ENCODE measurements around the gene TOP3B. TPM values are rescaled to one million over a fixed set of nuclear protein-coding genes. Genes with fewer than 3 reads are reported as not detected.
A peak's percentile ranks its signal among the peaks of the same experiment; 100 is the strongest.

The TOP3B gene
- total and polyA plus RNA-seq, 9 of the 15 experiments (the other 6 are each of a cell fraction or from before 2014, with no cell fraction given): 3.0 to 188 (median 112) TPM

DNA sequence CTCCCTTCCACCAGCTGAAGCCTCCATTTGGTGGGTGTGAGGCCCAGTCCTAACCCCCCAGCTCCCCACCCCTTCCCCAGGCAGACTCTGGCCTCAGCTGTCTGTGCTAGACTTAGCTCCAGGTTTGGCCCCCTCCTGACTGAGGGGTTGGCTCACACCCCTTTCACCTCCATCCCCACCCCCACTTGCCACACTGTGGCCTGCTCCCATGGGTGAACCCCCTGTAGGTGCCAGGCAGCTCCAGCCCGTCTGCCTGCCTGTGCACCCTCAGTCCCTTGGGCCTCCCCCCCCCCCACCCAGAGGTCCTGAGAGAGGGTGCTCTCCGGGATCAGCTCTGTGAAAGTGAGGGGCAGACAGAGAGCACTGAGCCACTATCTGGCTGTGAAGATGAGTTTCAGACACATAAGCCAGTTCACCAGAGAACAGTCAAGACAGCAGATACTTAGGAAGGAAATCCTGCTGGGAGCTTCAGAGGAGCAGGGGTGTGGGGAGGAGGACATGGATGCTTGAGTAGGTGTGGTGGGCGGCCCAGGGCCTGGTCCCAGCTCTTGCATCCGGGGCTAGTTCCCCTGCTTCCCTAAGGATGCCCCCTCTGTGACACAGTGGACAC is 66.2 kb downstream of the TOP3B start (continued):
- no peak for TF ChIP-seq UBTF (IDR thresholded peaks at IDR 0.05; ENCODE audit: borderline replicate concordance in 1 of 2, low read depth in 2 of 2, low read length in 2 of 2)
- TF ChIP-seq ZNF263 (CRISPR knock-in tag; IDR thresholded peaks at IDR 0.05; ENCODE audit: borderline replicate concordance): no peak
- TF ChIP-seq ZNF12 (CRISPR knock-in tag; IDR thresholded peaks at IDR 0.05): no peak
- no peak for TF ChIP-seq SP2 (IDR thresholded peaks at IDR 0.05; ENCODE audit: extremely low read depth, low read depth, low read length, poor library complexity, severe bottlenecking)
- TF ChIP-seq TEAD4 (IDR thresholded peaks at IDR 0.05; ENCODE audit: low read length): no peak
- TF ChIP-seq TEAD4 (CRISPR knock-in tag; IDR thresholded peaks at IDR 0.05; ENCODE audit: borderline replicate concordance): no peak; the same call in 1 of the 2 replicates
- no peak for TF ChIP-seq BRCA1 (IDR thresholded peaks at IDR 0.05)
- TF ChIP-seq BRCA1 (CRISPR knock-in tag; IDR thresholded peaks at IDR 0.05): peak; percentile 90; the same call in 1 of the 2 replicates
- TF ChIP-seq, protein P1, sequence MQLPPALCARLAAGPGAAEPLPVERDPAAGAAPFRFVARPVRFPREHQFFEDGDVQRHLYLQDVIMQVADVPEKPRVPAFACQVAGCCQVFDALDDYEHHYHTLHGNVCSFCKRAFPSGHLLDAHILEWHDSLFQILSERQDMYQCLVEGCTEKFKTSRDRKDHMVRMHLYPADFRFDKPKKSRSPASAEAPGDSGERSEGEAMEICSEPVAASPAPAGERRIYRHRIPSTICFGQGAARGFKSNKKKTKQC (CRISPR knock-in tag; IDR thresholded peaks at IDR 0.05): peak; percentile 15; the same call in 1 of the 2 replicates
- 0 out of 2 replicates have a peak, but pooled peaks have one; percentile 37 for TF ChIP-seq TCF7 (IDR thresholded peaks at IDR 0.05; ENCODE audit: borderline replicate concordance)
- TF ChIP-seq, protein P2, sequence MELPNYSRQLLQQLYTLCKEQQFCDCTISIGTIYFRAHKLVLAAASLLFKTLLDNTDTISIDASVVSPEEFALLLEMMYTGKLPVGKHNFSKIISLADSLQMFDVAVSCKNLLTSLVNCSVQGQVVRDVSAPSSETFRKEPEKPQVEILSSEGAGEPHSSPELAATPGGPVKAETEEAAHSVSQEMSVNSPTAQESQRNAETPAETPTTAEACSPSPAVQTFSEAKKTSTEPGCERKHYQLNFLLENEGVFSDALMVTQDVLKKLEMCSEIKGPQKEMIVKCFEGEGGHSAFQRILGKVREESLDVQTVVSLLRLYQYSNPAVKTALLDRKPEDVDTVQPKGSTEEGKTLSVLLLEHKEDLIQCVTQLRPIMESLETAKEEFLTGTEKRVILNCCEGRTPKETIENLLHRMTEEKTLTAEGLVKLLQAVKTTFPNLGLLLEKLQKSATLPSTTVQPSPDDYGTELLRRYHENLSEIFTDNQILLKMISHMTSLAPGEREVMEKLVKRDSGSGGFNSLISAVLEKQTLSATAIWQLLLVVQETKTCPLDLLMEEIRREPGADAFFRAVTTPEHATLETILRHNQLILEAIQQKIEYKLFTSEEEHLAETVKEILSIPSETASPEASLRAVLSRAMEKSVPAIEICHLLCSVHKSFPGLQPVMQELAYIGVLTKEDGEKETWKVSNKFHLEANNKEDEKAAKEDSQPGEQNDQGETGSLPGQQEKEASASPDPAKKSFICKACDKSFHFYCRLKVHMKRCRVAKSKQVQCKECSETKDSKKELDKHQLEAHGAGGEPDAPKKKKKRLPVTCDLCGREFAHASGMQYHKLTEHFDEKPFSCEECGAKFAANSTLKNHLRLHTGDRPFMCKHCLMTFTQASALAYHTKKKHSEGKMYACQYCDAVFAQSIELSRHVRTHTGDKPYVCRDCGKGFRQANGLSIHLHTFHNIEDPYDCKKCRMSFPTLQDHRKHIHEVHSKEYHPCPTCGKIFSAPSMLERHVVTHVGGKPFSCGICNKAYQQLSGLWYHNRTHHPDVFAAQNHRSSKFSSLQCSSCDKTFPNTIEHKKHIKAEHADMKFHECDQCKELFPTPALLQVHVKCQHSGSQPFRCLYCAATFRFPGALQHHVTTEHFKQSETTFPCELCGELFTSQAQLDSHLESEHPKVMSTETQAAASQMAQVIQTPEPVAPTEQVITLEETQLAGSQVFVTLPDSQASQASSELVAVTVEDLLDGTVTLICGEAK (IDR thresholded peaks at IDR 0.05): no peak
- TF ChIP-seq, protein P2 (CRISPR knock-in tag; IDR thresholded peaks at IDR 0.05): no peak
- no peak for TF ChIP-seq RFX1 (IDR thresholded peaks at IDR 0.05)
- TF ChIP-seq KDM5B (IDR thresholded peaks at IDR 0.05; ENCODE audit: insufficient replicate concordance, low read depth, low read length): no peak
- TF ChIP-seq ELF4 (CRISPR knock-in tag; IDR thresholded peaks at IDR 0.05): 0 out of 2 replicates have a peak, but pooled peaks have one; percentile 37
